Ovary (tissue), 3 donors: ENCODE data around the gene ASB2.

Experiments
- CTCF ChIP-seq, 3 donors: fragments of 450-650 bp in 2 of 3; fragments of 200-600 bp in 1 of 3; IDR thresholded peaks; one replicate each; pipeline versions ENCODE4 v1.5.1 to v1.8.0; 2016 to 2022; ENCODE audit warnings: antibody characterized with exemption in 3 of 3, mild to moderate bottlenecking in 1 of 3
- EP300 ChIP-seq: sonication (generic); formaldehyde crosslinking; IDR thresholded peaks from one replicate; pipeline ENCODE4 v1.6.1; 2017; ENCODE audit warnings: antibody characterized with exemption
- POLR2A ChIP-seq: fragments of 450-650 bp; IDR thresholded peaks from one replicate; pipeline ENCODE4 v1.6.1; 2017; ENCODE audit warnings: antibody characterized with exemption, mild to moderate bottlenecking, moderate library complexity
- donor health status: DM: no; HTN: no; CAD: no.

- TF ChIP-seq EP300 (no peak), CTCF (IDR thresholded peaks at IDR 0.05) (no peak), POLR2A (no peak)
Observed at GRCh38 chr14:93932642-93933041, 43.7 kb downstream of the ASB2 start.
